Neuronal stem cell (in vitro differentiated cells): ENCODE results near the gene SLC25A15.

Experiments used
- DNase-seq: peaks from one replicate; pipeline ENCODE4 v3.0.0-alpha.2; 2013; ENCODE audit warnings: low spot score
- H2AFZ ChIP-seq: one replicate; pipeline ENCODE4 v1.6.1; 2013; ENCODE audit warnings: mild to moderate bottlenecking, low read length, inconsistent platforms
- H2AK5ac ChIP-seq: 2 replicates; pipeline ENCODE4 v1.6.1; 2013; ENCODE audit warnings: low read depth, mild to moderate bottlenecking, inconsistent platforms, low read length, moderate library complexity, mixed read lengths
- H2BK120ac ChIP-seq: 2 replicates; pipeline ENCODE4 v1.6.1; 2013; ENCODE audit warnings: low read depth, mild to moderate bottlenecking, inconsistent platforms, low read length, moderate library complexity, mixed read lengths
- H2BK12ac ChIP-seq: one replicate; pipeline ENCODE4 v1.6.1; 2013; ENCODE audit warnings: low read length, inconsistent platforms
- H2BK15ac ChIP-seq: 2 replicates; pipeline ENCODE4 v1.6.1; 2013; ENCODE audit warnings: mild to moderate bottlenecking, low read length, inconsistent platforms, mixed read lengths
- H2BK5ac ChIP-seq: one replicate; pipeline ENCODE4 v1.6.1; 2013; ENCODE audit warnings: inconsistent platforms, mild to moderate bottlenecking, low read length, moderate library complexity
- H3K14ac ChIP-seq: one replicate; pipeline ENCODE4 v1.6.1; 2013; ENCODE audit warnings: low read length, inconsistent platforms
- H3K18ac ChIP-seq: 2 replicates; pipeline ENCODE4 v1.6.1; 2013; ENCODE audit warnings: low read length, inconsistent platforms
- H3K23ac ChIP-seq: 2 replicates; pipeline ENCODE4 v1.6.1; 2013; ENCODE audit warnings: low read depth, mild to moderate bottlenecking, mixed read lengths, low read length, inconsistent platforms; ENCODE audit not compliant: poor library complexity
- H3K27ac ChIP-seq: replicated peaks from 3 replicates; pipeline ENCODE4 v1.5.1; 2013; ENCODE audit warnings: low read length, inconsistent platforms
- H3K27me3 ChIP-seq, 3 experiments: 2 replicates each; pipeline ENCODE4 v1.6.1; 2013; ENCODE audit warnings: low read length in 3 of 3, mild to moderate bottlenecking in 2 of 3, inconsistent platforms in 1 of 3, low read depth in 1 of 3, mixed read lengths in 1 of 3, moderate library complexity in 1 of 3; ENCODE audit not compliant: control insufficient read depth in 3 of 3, insufficient read depth in 3 of 3
- H3K36me3 ChIP-seq, 2 donors: replicated peaks in 1 of 2; 2 replicates each; pipeline ENCODE4 v1.6.1; 2013; ENCODE audit warnings: low read length in 2 of 2; ENCODE audit not compliant: control insufficient read depth in 2 of 2, insufficient read depth in 2 of 2
- H3K4ac ChIP-seq: 2 replicates; pipeline ENCODE4 v1.6.1; 2013; ENCODE audit warnings: inconsistent platforms, mild to moderate bottlenecking, low read length, moderate library complexity
- H3K4me1 ChIP-seq, 2 donors: 1 replicate in 1 of 2; 2 replicates in 1 of 2; pipeline ENCODE4 v1.6.1; 2013; ENCODE audit warnings: low read length in 2 of 2, low read depth in 1 of 2; ENCODE audit not compliant: control insufficient read depth in 2 of 2, insufficient read depth in 1 of 2
- H3K4me2 ChIP-seq: one replicate; pipeline ENCODE4 v1.6.1; 2013; ENCODE audit warnings: mild to moderate bottlenecking, low read length, inconsistent platforms; ENCODE audit not compliant: insufficient read depth, poor library complexity, severe bottlenecking
- H3K4me3 ChIP-seq, 2 donors: 2 replicates each; pipeline ENCODE4 v1.5.1; 2013; ENCODE audit warnings: low read length in 2 of 2, mild to moderate bottlenecking in 2 of 2, inconsistent platforms in 1 of 2, moderate library complexity in 1 of 2
- H3K79me1 ChIP-seq: one replicate; pipeline ENCODE4 v1.6.1; 2013; ENCODE audit warnings: low read depth, mild to moderate bottlenecking, inconsistent platforms, low read length, moderate library complexity
- H3K9ac ChIP-seq: one replicate; pipeline ENCODE4 v1.6.1; 2013; ENCODE audit warnings: mild to moderate bottlenecking, low read depth, low read length, inconsistent platforms; ENCODE audit not compliant: poor library complexity
- H3K9me3 ChIP-seq, 2 donors: replicated peaks in 1 of 2; 2 replicates each; pipeline versions ENCODE3 to v1.6.1; 2013; ENCODE audit warnings: low read length in 2 of 2, mild to moderate bottlenecking in 2 of 2, inconsistent platforms in 1 of 2, low read depth in 1 of 2, mixed read lengths in 1 of 2, moderate library complexity in 1 of 2; ENCODE audit not compliant: control insufficient read depth in 2 of 2, insufficient read depth in 1 of 2
- H4K8ac ChIP-seq: one replicate; pipeline ENCODE4 v1.6.1; 2013; ENCODE audit warnings: low read depth, mild to moderate bottlenecking, inconsistent platforms, low read length, moderate library complexity
- H4K91ac ChIP-seq: one replicate; pipeline ENCODE4 v1.6.1; 2013; ENCODE audit warnings: low read length, low read depth, mild to moderate bottlenecking, inconsistent platforms; ENCODE audit not compliant: poor library complexity
- WGBS, 2 donors: extraction: QIAGEN DNeasy Blood & Tissue Kit; methylation state at CpG; one replicate each; pipeline ENCODE4 v1.1.7; 2013; ENCODE audit warnings: missing lambda C conversion rate in 2 of 2, mixed read lengths in 1 of 2; ENCODE audit not compliant: insufficient read length in 2 of 2, insufficient replicate concordance in 1 of 2; ENCODE audit errors: extremely low coverage in 2 of 2; 5-methylcytosine and 5-hydroxymethylcytosine counted together

The SLC25A15 gene

DNA sequence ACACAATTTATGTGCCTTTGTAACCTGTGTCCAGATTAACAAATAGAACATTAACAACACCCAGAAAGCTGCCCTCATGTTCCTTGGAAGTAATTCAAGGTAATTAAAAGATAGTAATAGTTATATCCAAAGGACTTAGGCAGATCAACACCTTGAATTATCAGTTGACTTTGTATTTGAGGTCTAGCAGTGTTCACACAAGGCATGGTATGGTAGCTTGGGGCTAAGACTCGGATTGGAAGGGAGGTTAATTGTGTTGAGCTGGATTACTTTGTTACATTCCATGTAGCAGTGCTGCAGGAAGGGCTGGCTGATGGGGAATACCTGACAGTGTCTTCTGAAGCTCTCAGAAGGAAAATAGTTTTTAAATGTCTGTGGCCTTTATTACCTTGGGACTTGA is 16.8 kb downstream of the SLC25A15 start:
- WGBS, 2 donors: no CpG with 5 or more reads among the region's 1 CpG
- H3K4me2 ChIP-seq: no peak overlapping the region
- no peak overlapping the region for H4K91ac ChIP-seq
- no peak overlapping the region for H3K4me3 ChIP-seq
- no peak overlapping the region for H2BK5ac ChIP-seq
- H2BK12ac ChIP-seq: no peak overlapping the region
- no peak overlapping the region for H3K9ac ChIP-seq
- H3K9me3 ChIP-seq: no peaks in the 10 kb centered on the region
- H3K14ac ChIP-seq: no peak overlapping the region
- DNase-seq: no peak
- H2BK15ac ChIP-seq: no peak overlapping the region
- peaks cover 32 to 92% of the 10 kb centered on the region in 2 donors for H3K36me3 ChIP-seq
- peaks cover 2% of the 10 kb centered on the region for H3K79me1 ChIP-seq
- no peak overlapping the region for H3K27ac ChIP-seq
- no peaks in the 10 kb centered on the region for H3K27me3 ChIP-seq
- H3K4ac ChIP-seq: no peak overlapping the region
- no peak overlapping the region for H2AFZ ChIP-seq
- H3K18ac ChIP-seq: no peak overlapping the region
- H3K4me1 ChIP-seq: no peaks in the 10 kb centered on the region
- no peak overlapping the region for H4K8ac ChIP-seq
- H2BK120ac ChIP-seq: no peak overlapping the region
- H3K23ac ChIP-seq: no peak overlapping the region
- no peak overlapping the region for H2AK5ac ChIP-seq

DNA sequence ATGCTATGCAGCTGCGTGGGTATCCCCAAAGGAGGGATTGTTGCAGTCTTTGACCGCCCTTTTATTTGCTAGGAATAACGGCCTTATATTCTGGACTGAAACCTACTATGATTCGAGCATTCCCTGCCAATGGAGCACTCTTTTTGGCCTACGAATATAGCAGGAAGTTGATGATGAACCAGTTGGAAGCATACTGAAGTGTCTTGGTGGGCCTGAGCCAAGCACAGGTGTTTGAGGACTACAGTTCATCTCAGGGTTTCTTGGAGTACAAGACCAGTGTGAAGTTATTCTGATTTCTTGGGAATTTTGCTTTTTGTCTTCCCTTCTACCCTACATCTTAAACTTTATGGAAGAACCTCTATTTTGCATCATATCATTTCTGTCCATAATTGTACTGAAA is 20.1 kb downstream of the SLC25A15 start:
- Histone ChIP-seq H3K4me3 (no peak overlapping the region), H4K91ac (no peak overlapping the region), H3K27me3 (no peaks in the 10 kb centered on the region), H3K79me1 (peaks cover 2% of the 10 kb centered on the region), H4K8ac (no peak overlapping the region), H3K14ac (no peak overlapping the region), H2BK5ac (no peak overlapping the region), H2AK5ac (no peak overlapping the region), H3K18ac (no peak overlapping the region), H3K9me3 (peaks cover 7 to 15% of the 10 kb centered on the region in 2 donors), H3K4me2 (no peak overlapping the region), H2BK120ac (no peak overlapping the region), H3K23ac (no peak overlapping the region), H3K27ac (no peak overlapping the region), H3K9ac (no peak overlapping the region), H3K4me1 (no peaks in the 10 kb centered on the region), H2BK12ac (no peak overlapping the region), H2AFZ (no peak overlapping the region), H2BK15ac (no peak overlapping the region), H3K36me3 (peaks cover 32 to 94% of the 10 kb centered on the region in 2 donors), H3K4ac (no peak overlapping the region)
- DNase-seq: no peak
- WGBS, 2 donors: no CpG with 5 or more reads among the region's 5 CpGs

DNA sequence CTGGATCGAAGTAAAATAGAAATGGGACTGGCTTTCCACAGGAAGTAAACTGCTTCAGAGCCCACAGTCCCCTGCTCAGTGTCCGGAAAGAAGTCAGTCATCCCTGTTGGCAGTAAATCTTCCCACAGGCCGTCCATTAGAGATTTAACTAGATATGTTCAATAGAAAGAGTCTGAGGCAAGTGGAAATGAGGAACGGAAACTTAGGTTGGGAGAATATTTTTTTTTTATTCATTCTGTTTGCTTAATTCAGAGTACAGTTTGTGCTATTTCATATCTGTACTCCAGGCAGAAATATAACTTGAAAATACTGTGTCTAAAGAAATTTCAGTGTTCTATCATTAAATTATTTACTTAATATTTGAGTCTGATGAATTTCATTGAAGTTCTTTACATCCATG is 22.7 kb downstream of the SLC25A15 start:
- Histone ChIP-seq H3K9ac (no peak overlapping the region), H3K9me3 (peaks cover 15 to 23% of the 10 kb centered on the region in 2 donors), H2BK15ac (no peak overlapping the region), H3K4me1 (no peaks in the 10 kb centered on the region), H3K79me1 (peaks cover 2% of the 10 kb centered on the region), H3K23ac (no peak overlapping the region), H3K4ac (no peak overlapping the region), H2AK5ac (no peak overlapping the region), H3K4me3 (no peak overlapping the region), H3K4me2 (no peak overlapping the region), H4K8ac (no peak overlapping the region), H2BK12ac (no peak overlapping the region), H3K18ac (no peak overlapping the region), H3K27ac (no peak overlapping the region), H3K36me3 (peaks cover 28 to 72% of the 10 kb centered on the region in 2 donors), H4K91ac (no peak overlapping the region), H2AFZ (no peak overlapping the region), H3K14ac (no peak overlapping the region), H2BK120ac (no peak overlapping the region), H3K27me3 (no peaks in the 10 kb centered on the region), H2BK5ac (no peak overlapping the region)
- DNase-seq: no peak
- WGBS, 2 donors: no CpG with 5 or more reads among the region's 4 CpGs

DNA sequence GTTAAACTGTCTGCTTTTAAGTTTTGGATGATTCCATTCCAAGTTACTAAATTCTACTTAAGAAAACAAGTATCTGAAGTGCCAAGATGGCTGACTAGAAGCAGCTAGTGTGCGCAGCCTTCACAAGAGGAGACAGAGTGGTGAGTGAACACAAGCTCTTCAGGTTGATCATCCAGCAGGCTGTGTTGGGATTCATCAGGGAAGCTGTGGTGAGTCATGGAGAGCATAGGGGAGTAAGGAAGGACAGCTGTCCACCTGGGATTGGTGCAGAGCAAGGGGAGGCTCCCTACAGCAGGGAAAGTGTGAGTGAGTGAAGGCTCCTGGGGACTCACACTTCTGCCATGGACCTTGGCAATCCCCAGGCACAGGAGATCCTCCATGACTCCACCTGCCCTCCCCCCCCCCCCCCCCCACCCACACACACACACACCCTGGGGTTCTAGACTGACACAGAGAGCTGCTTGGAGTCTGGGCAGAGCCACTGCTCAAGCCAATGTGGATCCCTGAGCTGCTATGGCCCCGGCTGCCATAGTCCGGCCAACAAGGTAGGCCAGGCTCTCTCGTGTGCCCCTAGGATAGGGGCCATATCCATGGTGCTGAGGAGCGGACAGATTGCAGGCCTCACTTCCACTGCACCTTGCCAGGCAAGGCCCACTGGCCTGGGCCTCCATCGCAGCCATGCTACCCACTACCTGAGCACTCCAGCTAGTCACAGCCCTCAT is 23.5 kb downstream of the SLC25A15 start:
- no peak overlapping the region for H2BK5ac ChIP-seq
- H2BK12ac ChIP-seq: no peak overlapping the region
- H3K4me1 ChIP-seq: no peaks in the 10 kb centered on the region
- no peak overlapping the region for H2BK15ac ChIP-seq
- no peaks in the 10 kb centered on the region for H3K27me3 ChIP-seq
- no peak overlapping the region for H3K14ac ChIP-seq
- H4K91ac ChIP-seq: no peak overlapping the region
- no peak overlapping the region for H3K27ac ChIP-seq
- H3K36me3 ChIP-seq: peaks cover 25 to 64% of the 10 kb centered on the region in 2 donors
- peak overlapping the region; percentile 29 for H4K8ac ChIP-seq
- no peak overlapping the region for H2BK120ac ChIP-seq
- H3K9ac ChIP-seq: peak overlapping the region; percentile 53
- H3K9me3 ChIP-seq: peaks cover 15 to 23% of the 10 kb centered on the region in 2 donors
- H3K79me1 ChIP-seq: peaks cover 2% of the 10 kb centered on the region
- no CpG with 5 or more reads among the region's 6 CpGs for WGBS, 2 donors
- no peak overlapping the region for H3K18ac ChIP-seq
- DNase-seq: no peak
- H3K4me2 ChIP-seq: no peak overlapping the region
- no peak overlapping the region for H3K4ac ChIP-seq
- no peak overlapping the region for H3K23ac ChIP-seq
- H2AFZ ChIP-seq: no peak overlapping the region
- H2AK5ac ChIP-seq: no peak overlapping the region
- no peak overlapping the region for H3K4me3 ChIP-seq
